Superior temporal gyrus (tissue), 1 donor: ENCODE results near the gene BSPH1.
"Not testable (repeated sequence)": the region's sequence is repeated elsewhere in the genome, so short reads cannot be mapped to it uniquely, and the experiment has no call there.

ENCODE experiments used
- DNase-seq: peaks from one replicate; pipeline ENCODE4 v3.0.0-alpha.2; 2016; ENCODE audit errors: extremely low spot score

BSPH1 gene, protein sequence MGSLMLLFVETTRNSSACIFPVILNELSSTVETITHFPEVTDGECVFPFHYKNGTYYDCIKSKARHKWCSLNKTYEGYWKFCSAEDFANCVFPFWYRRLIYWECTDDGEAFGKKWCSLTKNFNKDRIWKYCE

GRCh38 chr19:47992070-47992469, at the start of gene BSPH1:
TSS of gene BSPH1 (minus strand) at chr19:47992170. CDS start at chr19:47992081, 89 bp downstream.
- no peak for DNase-seq

DNA sequence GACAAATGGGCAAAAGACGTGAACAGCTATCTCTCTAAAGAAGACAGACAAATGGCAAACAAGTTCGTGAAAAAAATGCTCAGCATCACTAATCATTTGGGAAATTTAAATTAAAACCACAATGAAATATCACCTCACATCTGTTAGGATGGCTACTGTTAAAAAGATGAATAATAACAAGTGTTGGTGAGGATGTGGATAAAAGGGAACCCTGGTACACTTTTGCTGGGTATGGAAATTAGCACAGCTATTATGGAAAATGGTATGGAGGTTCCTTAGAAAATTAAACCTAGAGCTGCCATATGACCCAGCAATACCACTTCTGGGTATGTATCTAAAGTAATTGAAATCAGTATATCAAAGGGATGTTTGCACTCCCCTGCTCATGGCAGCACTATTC, 44.8 kb upstream of the BSPH1 start:
- DNase-seq, result no peak

DNA sequence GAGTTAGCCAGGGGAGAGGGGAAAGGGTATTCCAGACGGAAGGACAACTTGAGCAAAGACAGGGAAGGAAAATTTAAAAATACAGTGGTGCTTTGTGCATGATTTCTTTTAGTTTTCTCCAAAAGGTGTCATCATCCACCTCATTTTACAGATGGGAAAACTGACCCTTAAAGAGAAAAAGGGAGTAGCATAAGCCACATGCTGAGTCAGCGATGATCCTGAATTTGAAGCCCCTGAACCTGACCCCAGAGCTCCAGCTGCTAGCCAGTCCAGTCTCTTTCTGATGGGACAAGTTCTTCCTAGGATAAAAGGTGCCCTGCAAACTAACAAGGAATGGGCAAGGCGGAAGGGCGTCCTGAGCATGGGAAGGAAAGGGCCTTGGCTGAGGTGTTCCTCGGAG, 41.6 kb upstream of the BSPH1 start:
- no peak for DNase-seq

- DNase-seq, result no peak
Observed at GRCh38 chr19:48030073-48030472, 38.1 kb upstream of the BSPH1 start.

DNA sequence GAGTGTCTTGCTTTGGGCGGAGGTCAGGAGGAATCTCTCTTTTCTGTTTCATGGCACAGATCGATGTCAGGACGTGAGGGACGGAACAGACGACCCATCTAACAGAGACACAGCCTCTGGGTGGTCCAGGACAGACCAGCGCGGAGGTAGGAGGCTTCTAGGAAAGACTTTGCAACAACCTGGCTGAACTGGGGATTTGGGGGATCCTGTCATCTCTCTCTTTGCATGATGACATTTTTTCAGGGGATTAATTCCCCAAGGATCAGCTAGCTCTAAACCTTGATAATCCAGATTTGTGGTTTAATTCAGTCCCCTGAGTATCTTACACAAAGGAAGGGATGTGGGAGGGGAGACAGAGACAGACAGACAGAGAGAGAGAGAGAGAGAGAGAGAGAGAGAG, 37.5 kb upstream of the BSPH1 start:
- DNase-seq, result no peak

DNA sequence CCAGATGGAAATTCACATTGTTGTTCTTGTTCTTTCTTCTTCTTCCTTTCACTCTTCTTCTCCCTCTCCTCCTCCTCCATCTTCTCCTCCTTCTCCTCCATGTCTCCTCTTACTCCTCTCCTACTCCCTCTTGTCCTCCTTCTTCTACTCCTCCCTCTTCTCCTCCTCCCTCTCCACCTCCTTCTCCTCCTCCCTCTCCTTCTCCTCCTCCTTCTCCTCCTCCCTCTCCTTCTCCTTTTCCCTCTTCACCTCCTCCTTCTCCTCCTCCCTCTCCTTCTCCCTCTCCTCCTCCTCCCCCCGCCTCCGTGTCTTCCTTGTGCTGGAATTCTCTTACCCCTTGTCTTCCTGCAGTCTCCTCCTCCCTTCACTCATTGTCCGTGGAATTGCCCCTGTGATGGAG, 33.5 kb upstream of the BSPH1 start:
- DNase-seq, result no peak

- no peak for DNase-seq
Observed at GRCh38 chr19:48023518-48023917, 31.5 kb upstream of the BSPH1 start.

GRCh38 chr19:48023011-48023410, 31.0 kb upstream of the BSPH1 start:
- no peak for DNase-seq

- DNase-seq, result no peak
Observed at GRCh38 chr19:48020686-48021085, 28.7 kb upstream of the BSPH1 start.

DNA sequence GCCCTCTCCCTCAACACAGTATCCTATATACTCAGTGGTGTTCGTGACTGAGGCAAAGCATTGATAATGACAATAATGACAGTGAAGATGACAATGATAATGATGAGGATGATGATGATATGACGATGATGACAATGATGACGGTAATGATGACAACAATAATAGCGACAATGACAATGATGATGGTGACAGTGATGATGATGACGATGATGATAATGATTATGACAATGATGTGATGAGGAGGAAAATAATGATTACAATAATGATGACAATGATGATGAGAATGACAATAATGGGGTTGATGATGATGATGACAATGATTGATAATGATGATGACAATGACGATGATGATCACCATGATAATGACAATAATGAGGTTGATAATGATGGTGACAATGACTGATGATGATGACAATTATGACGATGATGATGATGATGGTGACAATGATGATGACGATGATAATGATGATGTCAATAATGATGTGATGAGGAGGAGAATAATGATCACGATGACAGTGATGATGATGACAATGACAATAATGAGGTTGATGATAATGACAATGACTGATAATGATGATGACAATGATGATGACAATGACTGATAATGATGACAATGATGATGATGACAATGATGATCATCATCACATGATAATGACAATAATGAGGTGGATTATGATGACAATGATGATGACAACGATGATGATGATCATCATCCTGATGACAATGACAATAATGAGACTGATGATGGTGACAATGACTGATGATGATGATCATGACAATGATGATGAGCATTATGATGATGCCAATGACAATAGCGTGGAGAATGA, 19.2 kb upstream of the BSPH1 start:
- DNase-seq, result no peak

DNA sequence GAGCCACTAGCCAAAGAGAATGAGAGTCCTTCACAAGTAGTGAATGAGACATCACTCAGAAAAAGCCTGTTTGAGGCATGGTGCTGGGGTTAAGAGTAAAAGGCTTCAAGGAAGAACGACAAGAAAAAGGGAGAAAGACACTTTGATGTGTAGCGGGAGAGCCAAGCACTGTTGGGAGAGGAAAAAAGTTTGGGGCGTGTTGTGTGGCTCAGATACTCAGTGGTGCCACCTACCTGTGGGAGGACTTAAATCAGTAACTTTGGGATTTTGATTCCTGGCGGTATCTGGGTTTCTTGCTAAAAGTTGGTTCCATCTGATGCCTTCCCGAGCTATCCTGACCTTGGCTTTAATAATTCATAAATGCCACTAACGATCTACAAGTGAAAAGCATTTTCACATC, 14.8 kb upstream of the BSPH1 start:
- DNase-seq, result no peak

DNA sequence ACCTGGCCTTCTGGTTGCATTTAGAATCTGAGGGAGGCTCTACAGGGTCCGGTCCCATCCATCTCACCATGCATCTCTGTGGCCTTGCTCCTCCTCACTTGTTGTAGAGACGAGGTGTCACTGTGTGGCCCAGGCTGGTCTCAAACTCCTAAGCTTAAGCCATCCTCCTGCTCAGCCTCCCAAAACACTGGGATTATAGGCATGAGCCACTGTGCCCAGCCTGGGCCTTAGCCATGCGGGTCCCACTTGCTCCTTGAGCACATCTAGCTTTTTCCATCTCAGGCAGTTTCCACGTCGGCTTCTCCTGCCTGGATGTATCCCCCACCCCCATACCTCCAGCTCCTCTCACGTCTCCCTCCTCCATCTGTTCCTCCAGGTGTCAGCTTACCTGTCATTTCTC, 12.3 kb upstream of the BSPH1 start:
- no peak for DNase-seq

DNA sequence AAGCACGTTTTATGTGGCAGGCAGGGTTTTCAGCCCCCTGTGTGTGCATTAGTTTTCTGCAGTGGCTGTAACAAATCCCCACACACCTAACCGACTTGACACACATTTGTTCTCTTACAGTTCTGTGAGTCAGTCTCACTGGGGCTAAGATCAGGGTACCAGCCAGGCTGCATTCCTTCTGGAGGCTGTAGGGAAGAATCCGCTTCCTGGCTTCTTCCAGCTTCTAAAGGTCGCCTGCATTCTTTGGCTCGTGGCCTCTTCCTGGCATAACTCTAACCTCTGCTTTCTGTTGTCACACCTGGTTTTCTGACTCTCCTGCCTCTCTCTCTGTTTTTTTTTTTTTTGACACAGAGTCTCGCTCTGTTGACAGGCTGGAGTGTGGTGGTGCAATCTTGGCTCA, 8.9 kb upstream of the BSPH1 start:
- no peak for DNase-seq

GRCh38 chr19:47998800-47999199, 6.8 kb upstream of the BSPH1 start:
- DNase-seq, result no peak

GRCh38 chr19:47996230-47996727, 4.3 kb upstream of the BSPH1 start:
- no peak for DNase-seq

- DNase-seq, result no peak
Observed at GRCh38 chr19:47994209-47994802, 2.3 kb upstream of the BSPH1 start, which contains the start of gene ELSPBP1. TSS of gene ELSPBP1 (plus strand) at chr19:47994632. CDS start at chr19:48008668, 14,036 bp downstream.

- DNase-seq, result no peak
Observed at GRCh38 chr19:47991191-47991808, 670 bp downstream of the BSPH1 start.

DNA sequence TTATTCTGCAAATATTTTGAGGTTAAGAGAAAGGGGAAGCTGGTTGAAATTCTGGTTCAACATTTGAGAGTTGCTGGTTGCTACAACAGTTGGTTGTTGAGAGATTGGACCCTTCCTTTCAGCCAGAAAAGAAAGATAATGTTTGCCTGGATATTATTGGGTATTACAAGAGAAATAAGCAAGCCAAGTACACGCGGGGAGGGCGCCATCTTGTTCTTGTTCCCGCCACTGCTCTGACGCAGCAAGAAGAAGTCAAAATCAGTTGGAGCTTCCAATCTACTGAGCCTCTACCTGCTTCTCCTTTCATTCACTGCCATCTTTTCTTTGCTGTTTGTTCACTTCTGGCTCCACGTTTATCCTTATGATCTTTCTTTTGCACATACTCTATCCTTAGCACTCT, 18.4 kb downstream of the BSPH1 start:
- no peak for DNase-seq

GRCh38 chr19:47955936-47956335, 36.0 kb downstream of the BSPH1 start:
- DNase-seq, result not testable (repeated sequence)

DNA sequence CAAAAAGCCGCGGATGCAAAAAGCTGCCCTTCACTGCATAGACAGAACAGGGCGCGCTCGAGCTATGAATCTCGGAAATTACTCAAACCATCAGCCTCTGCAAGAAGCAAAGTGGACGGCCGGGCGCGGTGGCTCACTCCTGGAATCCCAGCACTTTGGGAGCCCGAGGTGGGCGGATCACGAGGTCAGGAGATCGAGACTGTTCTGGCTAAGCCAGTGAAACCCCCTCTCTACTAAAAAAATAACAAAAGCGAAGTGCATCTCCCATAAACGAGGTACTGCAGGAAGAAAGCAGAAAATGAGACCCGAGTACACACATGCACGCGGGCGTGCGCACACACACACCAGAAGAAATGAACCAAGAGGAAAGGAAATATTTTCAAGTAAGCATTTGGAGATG, 39.8 kb downstream of the BSPH1 start:
- DNase-seq, result not testable (repeated sequence)

DNA sequence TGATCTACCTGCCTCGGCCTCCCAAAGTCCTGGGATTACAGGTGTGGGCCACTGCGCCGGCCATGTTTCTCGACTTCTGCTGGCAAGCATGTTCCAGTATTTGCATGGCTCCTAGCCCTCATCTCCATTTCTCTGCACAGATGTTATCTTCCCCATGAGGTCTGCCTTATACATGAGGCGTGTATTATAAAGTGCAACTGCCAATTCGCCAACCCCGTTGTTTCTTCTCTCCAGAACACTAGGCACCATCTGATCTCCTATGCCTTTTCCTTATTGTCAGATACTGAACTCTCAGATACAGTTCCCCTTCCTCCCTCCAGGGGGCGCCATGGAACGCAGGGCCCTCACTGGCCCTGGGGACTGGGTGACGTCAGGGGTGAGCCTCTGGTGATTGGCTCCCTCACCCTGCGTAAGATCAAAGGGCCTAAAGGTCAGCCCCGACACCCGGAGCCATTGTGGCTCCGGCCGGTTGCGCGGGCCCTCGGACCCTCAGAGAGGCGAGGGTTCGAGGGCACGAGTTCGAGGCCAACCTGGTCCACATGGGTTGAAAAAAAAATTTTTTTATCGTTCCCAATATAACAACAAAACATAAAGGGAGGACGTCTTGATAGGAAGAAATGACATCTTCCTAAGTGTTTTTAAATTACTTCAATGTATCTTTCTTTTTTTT, 42.0 kb downstream of the BSPH1 start:
- DNase-seq, result not testable (repeated sequence)

GRCh38 chr19:47928581-47928980, 63.4 kb downstream of the BSPH1 start:
- DNase-seq, result not testable (repeated sequence)
